GM23338 (cell line): ENCODE measurements around the gene PLCL1. TPM values are rescaled to one million over a fixed set of nuclear protein-coding genes. Genes with fewer than 3 reads are reported as not detected.

ENCODE experiments used
- ATAC-seq: fragments of 200-7000 bp; cut with Tn5 transposase; 3 replicates; pipeline ENCODE4 v1.9.1; 2020
- DNase-seq: peaks from one replicate; pipeline ENCODE4 v3.0.0-alpha.2; 2015; ENCODE audit warnings: low spot score
- H2AFZ ChIP-seq: fragments of 200-600 bp; sonication (generic); 2 replicates; pipeline ENCODE4 v1.8.0; 2016; ENCODE audit warnings: antibody characterized with exemption, mild to moderate bottlenecking, moderate library complexity
- H3F3A ChIP-seq: fragments of 200-600 bp; sonication (generic); replicated peaks from 2 replicates; pipeline ENCODE4 v1.8.0; 2017; ENCODE audit warnings: antibody characterized with exemption, mixed run types, low read depth
- H3K27ac ChIP-seq: fragments of 200-600 bp; sonication (generic); 2 replicates; pipeline ENCODE4 v1.6.1; 2016; ENCODE audit warnings: low read depth
- H3K27me3 ChIP-seq: fragments of 200-600 bp; sonication (generic); 2 replicates; pipeline ENCODE4 v1.8.0; 2016; ENCODE audit warnings: mild to moderate bottlenecking, mixed run types, moderate library complexity; ENCODE audit not compliant: insufficient read depth
- H3K36me3 ChIP-seq: fragments of 200-600 bp; sonication (generic); 2 replicates; pipeline ENCODE4 v1.8.0; 2016; ENCODE audit warnings: mild to moderate bottlenecking; ENCODE audit not compliant: insufficient read depth
- H3K4me1 ChIP-seq: fragments of 200-600 bp; sonication (generic); 2 replicates; pipeline ENCODE4 v1.8.0; 2016; ENCODE audit warnings: mild to moderate bottlenecking, moderate library complexity; ENCODE audit not compliant: insufficient read depth
- H3K4me2 ChIP-seq: fragments of 200-600 bp; sonication (generic); 2 replicates; pipeline ENCODE4 v1.7.1; 2017; ENCODE audit warnings: mixed run types
- H3K4me3 ChIP-seq: fragments of 200-600 bp; sonication (generic); 2 replicates; pipeline ENCODE4 v1.6.1; 2016; ENCODE audit warnings: mixed run types
- H3K79me2 ChIP-seq: fragments of 200-600 bp; sonication (generic); replicated peaks from 2 replicates; pipeline ENCODE4 v1.8.0; 2017; ENCODE audit warnings: mild to moderate bottlenecking; ENCODE audit not compliant: insufficient read depth
- H3K9me2 ChIP-seq: fragments of 200-600 bp; sonication (generic); 2 replicates; pipeline ENCODE4 v1.8.0; 2017; ENCODE audit not compliant: insufficient read depth
- H4K20me1 ChIP-seq: fragments of 200-600 bp; sonication (generic); replicated peaks from 2 replicates; pipeline ENCODE4 v1.8.0; 2017; ENCODE audit warnings: mild to moderate bottlenecking; ENCODE audit not compliant: insufficient read depth
- H3K27ac Mint-ChIP-seq: 2 replicates; pipeline ENCODE4 v1.8.0; 2020; ENCODE audit warnings: inconsistent platforms, mild to moderate bottlenecking, moderate library complexity, mixed read lengths
- H3K27me3 Mint-ChIP-seq: 3 replicates; pipeline ENCODE4 v1.8.0; 2022; ENCODE audit warnings: low read depth, mild to moderate bottlenecking, moderate library complexity, mixed read lengths, inconsistent platforms; ENCODE audit not compliant: insufficient read depth, poor library complexity
- H3K36me3 Mint-ChIP-seq: 3 replicates; pipeline ENCODE4 v1.8.0; 2021; ENCODE audit warnings: low read depth, mild to moderate bottlenecking, inconsistent platforms, moderate library complexity, mixed read lengths
- H3K4me1 Mint-ChIP-seq: 3 replicates; pipeline ENCODE4 v1.8.0; 2020; ENCODE audit warnings: mild to moderate bottlenecking, inconsistent platforms, mixed read lengths
- H3K4me3 Mint-ChIP-seq: 3 replicates; pipeline ENCODE4 v1.8.0; 2021; ENCODE audit warnings: moderate library complexity, mild to moderate bottlenecking, inconsistent platforms, mixed read lengths
- H3K9me3 Mint-ChIP-seq: 3 replicates; pipeline ENCODE4 v1.8.0; 2020; ENCODE audit warnings: moderate library complexity, mild to moderate bottlenecking, inconsistent platforms, mixed read lengths
- CREB1 ChIP-seq: fragments of 250-450 bp; sonication (Bioruptor Pico); IDR thresholded peaks from 2 replicates; pipeline ENCODE4 v1.5.0; 2020; ENCODE audit warnings: low read depth, mild to moderate bottlenecking, moderate library complexity
- CTCF ChIP-seq, 2 experiments: fragments of 200-600 bp in 1 of 2; sonication (generic) in 1 of 2; conservative IDR thresholded peaks; 2 replicates each; pipeline versions ENCODE4 v1.5.1 to v1.6.1; 2016 to 2017; ENCODE audit warnings: antibody characterized with exemption in 2 of 2, low read depth in 2 of 2, mild to moderate bottlenecking in 2 of 2, moderate library complexity in 1 of 2
- ETS1 ChIP-seq: IDR thresholded peaks from 2 replicates; pipeline ENCODE4 v1.6.1; 2016; ENCODE audit warnings: antibody characterized with exemption
- EZH2 ChIP-seq: fragments of 200-600 bp; sonication (generic); IDR thresholded peaks from one replicate; pipeline ENCODE4 v1.8.0; 2017; ENCODE audit warnings: antibody characterized with exemption, mild to moderate bottlenecking, low read depth; ENCODE audit not compliant: unreplicated experiment
- EZH2phosphoT487 ChIP-seq: fragments of 200-600 bp; sonication (generic); IDR thresholded peaks from one replicate; pipeline ENCODE4 v1.8.1; 2018; ENCODE audit warnings: antibody characterized with exemption; ENCODE audit not compliant: unreplicated experiment
- JUNB ChIP-seq: IDR thresholded peaks from one replicate; pipeline ENCODE4 v1.6.1; 2016; ENCODE audit warnings: antibody characterized with exemption; ENCODE audit not compliant: unreplicated experiment
- NANOG ChIP-seq: IDR thresholded peaks from 2 replicates; pipeline ENCODE4 v1.6.1; 2016; ENCODE audit warnings: antibody characterized with exemption, borderline replicate concordance
- POLR2AphosphoS5 ChIP-seq: IDR thresholded peaks from 2 replicates; pipeline ENCODE4 v1.6.1; 2016; ENCODE audit warnings: antibody characterized with exemption, low read depth
- REST ChIP-seq: IDR thresholded peaks from one replicate; pipeline ENCODE4 v1.6.1; 2018; ENCODE audit warnings: antibody characterized with exemption; ENCODE audit not compliant: unreplicated experiment
- STAT1 ChIP-seq: IDR thresholded peaks from one replicate; pipeline ENCODE4 v1.6.1; 2016; ENCODE audit warnings: antibody characterized with exemption; ENCODE audit not compliant: unreplicated experiment
- ZNF114 ChIP-seq: fragments of 250-450 bp; sonication (Bioruptor Pico); IDR thresholded peaks from 2 replicates; pipeline ENCODE4 v1.5.0; 2020; ENCODE audit warnings: mild to moderate bottlenecking, moderate library complexity
- ZNF331 ChIP-seq: fragments of 250-450 bp; sonication (Bioruptor Pico); IDR thresholded peaks from 2 replicates; pipeline ENCODE4 v1.5.0; 2020; ENCODE audit warnings: low read depth, mild to moderate bottlenecking, moderate library complexity
- ZNF462 ChIP-seq: fragments of 250-450 bp; sonication (Bioruptor Pico); IDR thresholded peaks from 2 replicates; pipeline ENCODE4 v1.5.0; 2020; ENCODE audit warnings: mild to moderate bottlenecking, moderate library complexity
- polyA plus RNA-seq: library from polyadenylated mRNA; unstranded; fragments of >200 nt; fragmentation: Nextera tagmentation; extraction: Ambion mirVana; gene quantifications from 2 replicates; pipeline ENCODE4 v1.2.1, GENCODE V29; 2016
- total RNA-seq: library from RNA; depleted of rRNA; stranded (reverse); fragments of >200 nt; shearing (Covaris generic); gene quantifications from 2 replicates; pipeline ENCODE4 v1.2.3, GENCODE V29; 2014

Gene PLCL1
- total and polyA plus RNA-seq, 2 experiments from 2014 or later = not detected

GRCh38 chr2:198177040-198177439 lies 372.6 kb downstream of the PLCL1 start:
- Mint-ChIP-seq H3K4me3 (no peak overlapping the region), H3K36me3 (peaks cover 2% of the 10 kb centered on the region; the same call in 1 of the 3 replicates), H3K27me3 (no peaks in the 10 kb centered on the region), H3K4me1 (no peaks in the 10 kb centered on the region), H3K27ac (no peak overlapping the region), H3K9me3 (peaks cover 6% of the 10 kb centered on the region)
- no peaks in the 10 kb centered on the region for H3K36me3 ChIP-seq
- no peaks in the 10 kb centered on the region for H3K27me3 ChIP-seq
- TF ChIP-seq NANOG (no peak), ZNF114 (CRISPR knock-in tag) (no peak), STAT1 (no peak), POLR2AphosphoS5 (no peak), ETS1 (no peak), EZH2 (no peak), CTCF (conservative IDR thresholded peaks at IDR 0.05; ENCODE audit: low read depth in 2 of 2) (no peak), ZNF331 (no peak), EZH2phosphoT487 (no peak), REST (no peak), JUNB (no peak), ZNF462 (CRISPR knock-in tag) (no peak), CREB1 (CRISPR knock-in tag) (no peak)
- DNase-seq (no peak), ATAC-seq (no peak)
- H3K9me2 ChIP-seq = no peaks in the 10 kb centered on the region
- no peaks in the 10 kb centered on the region for H3K79me2 ChIP-seq
- no peaks in the 10 kb centered on the region for H3F3A ChIP-seq
- no peak overlapping the region for H3K4me3 ChIP-seq
- H3K4me1 ChIP-seq = no peaks in the 10 kb centered on the region
- no peaks in the 10 kb centered on the region for H4K20me1 ChIP-seq
- H2AFZ ChIP-seq = no peak overlapping the region
- no peak overlapping the region for H3K27ac ChIP-seq
- no peak overlapping the region for H3K4me2 ChIP-seq
